Measurements from ENCODE around the gene SLC44A3. TPM values are rescaled to one million over a fixed set of nuclear protein-coding genes. Genes with fewer than 3 reads are reported as not detected.

The SLC44A3 gene, protein sequence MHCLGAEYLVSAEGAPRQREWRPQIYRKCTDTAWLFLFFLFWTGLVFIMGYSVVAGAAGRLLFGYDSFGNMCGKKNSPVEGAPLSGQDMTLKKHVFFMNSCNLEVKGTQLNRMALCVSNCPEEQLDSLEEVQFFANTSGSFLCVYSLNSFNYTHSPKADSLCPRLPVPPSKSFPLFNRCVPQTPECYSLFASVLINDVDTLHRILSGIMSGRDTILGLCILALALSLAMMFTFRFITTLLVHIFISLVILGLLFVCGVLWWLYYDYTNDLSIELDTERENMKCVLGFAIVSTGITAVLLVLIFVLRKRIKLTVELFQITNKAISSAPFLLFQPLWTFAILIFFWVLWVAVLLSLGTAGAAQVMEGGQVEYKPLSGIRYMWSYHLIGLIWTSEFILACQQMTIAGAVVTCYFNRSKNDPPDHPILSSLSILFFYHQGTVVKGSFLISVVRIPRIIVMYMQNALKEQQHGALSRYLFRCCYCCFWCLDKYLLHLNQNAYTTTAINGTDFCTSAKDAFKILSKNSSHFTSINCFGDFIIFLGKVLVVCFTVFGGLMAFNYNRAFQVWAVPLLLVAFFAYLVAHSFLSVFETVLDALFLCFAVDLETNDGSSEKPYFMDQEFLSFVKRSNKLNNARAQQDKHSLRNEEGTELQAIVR
- 13.1 and 14.6 TPM in 2 replicates for total RNA-seq

DNA sequence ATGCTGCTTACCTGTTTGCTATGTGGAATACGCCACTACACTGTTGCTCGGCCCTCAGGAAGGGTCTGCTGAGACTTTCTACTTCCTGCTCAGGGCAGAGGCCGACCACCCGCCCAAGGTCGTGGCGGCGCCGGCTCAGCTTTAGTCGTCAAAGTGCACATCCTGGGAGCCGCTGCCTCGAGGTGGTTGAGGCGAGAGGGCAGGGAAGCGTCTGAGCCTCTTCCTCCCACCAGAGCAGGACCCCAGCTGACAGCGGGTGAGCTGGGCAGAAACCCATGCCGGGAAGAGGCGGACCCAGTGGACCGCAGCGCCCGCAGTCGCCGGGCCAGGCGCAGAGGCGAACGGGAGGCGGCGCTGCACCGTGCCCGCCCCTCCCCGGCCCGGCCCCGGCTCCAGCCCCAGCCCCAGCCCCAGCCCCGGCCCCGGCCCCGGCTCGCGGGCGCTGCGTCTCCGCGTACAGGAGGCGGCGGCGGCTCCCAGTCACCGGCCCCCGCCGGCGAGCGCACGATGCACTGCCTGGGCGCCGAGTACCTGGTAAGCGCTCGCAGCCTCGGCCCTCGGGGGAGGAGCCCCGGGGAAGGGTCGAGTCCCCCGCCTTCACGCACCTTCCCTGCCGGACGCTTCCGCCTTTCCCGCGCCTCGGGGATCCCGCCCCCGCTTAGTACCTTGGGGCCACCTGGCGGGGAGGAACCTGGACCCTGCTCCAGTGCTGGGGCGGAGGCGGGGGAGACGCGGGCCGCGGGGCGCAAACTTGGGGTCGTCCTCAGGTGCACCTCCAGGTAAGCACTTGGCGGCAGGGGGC lies at the start of gene SLC44A3:
SLC44A3 (plus strand) TSS at position 413 of the 802 bp plus-strand sequence; CDS start at position 508, 95 bp downstream.
- TF ChIP-seq, protein P1, sequence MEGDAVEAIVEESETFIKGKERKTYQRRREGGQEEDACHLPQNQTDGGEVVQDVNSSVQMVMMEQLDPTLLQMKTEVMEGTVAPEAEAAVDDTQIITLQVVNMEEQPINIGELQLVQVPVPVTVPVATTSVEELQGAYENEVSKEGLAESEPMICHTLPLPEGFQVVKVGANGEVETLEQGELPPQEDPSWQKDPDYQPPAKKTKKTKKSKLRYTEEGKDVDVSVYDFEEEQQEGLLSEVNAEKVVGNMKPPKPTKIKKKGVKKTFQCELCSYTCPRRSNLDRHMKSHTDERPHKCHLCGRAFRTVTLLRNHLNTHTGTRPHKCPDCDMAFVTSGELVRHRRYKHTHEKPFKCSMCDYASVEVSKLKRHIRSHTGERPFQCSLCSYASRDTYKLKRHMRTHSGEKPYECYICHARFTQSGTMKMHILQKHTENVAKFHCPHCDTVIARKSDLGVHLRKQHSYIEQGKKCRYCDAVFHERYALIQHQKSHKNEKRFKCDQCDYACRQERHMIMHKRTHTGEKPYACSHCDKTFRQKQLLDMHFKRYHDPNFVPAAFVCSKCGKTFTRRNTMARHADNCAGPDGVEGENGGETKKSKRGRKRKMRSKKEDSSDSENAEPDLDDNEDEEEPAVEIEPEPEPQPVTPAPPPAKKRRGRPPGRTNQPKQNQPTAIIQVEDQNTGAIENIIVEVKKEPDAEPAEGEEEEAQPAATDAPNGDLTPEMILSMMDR (IDR thresholded peaks at IDR 0.05; ENCODE audit: insufficient read depth, low read length, poor library complexity, severe bottlenecking) = peak; percentile 29
- Histone ChIP-seq H3K36me3 (ENCODE audit: control insufficient read depth, insufficient read depth, low read length) (no peaks in the 10 kb centered on the region), H3K4me3 (ENCODE audit: low read depth, low read length) (peak within 1 kb of the TSS; percentile 64), H3K27me3 (ENCODE audit: control insufficient read depth, insufficient read depth, low read length) (no peaks in the 10 kb centered on the region)
- no peak for DNase-seq (ENCODE audit: low read depth)

DNA sequence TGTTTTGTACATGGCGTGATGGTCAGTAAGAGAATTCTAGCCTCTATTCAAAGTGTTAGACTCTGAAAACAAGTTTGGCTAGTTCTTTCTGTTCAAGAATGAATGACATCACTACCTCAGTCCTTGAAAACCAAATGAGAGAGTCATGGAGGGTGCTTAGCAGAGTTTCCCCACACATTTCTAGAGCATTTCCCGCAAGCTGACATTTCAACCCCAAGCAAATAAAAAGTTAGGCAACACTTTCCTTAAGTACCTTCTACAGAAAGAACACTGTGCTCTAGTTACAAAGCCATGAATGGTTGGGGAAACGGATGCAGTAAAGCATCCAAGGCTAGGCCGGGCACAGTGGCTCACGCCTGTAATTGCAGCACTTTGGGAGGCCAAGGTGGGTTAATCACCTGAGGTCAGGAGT lies 47.9 kb upstream of the SLC44A3 start:
- no peaks in the 10 kb centered on the region for H3K36me3 ChIP-seq (ENCODE audit: control insufficient read depth, insufficient read depth, low read length)
- DNase-seq (ENCODE audit: low read depth) = no peak
- H3K27me3 ChIP-seq (ENCODE audit: control insufficient read depth, insufficient read depth, low read length) = no peaks in the 10 kb centered on the region
- no peak overlapping the region for H3K4me3 ChIP-seq (ENCODE audit: low read depth, low read length)
- TF ChIP-seq, protein P1 (IDR thresholded peaks at IDR 0.05; ENCODE audit: insufficient read depth, low read length, poor library complexity, severe bottlenecking) = no peak

- H3K4me3 ChIP-seq (ENCODE audit: low read depth, low read length) = no peak overlapping the region
- TF ChIP-seq, protein P1 (IDR thresholded peaks at IDR 0.05; ENCODE audit: insufficient read depth, low read length, poor library complexity, severe bottlenecking) = no peak
- no peaks in the 10 kb centered on the region for H3K27me3 ChIP-seq (ENCODE audit: control insufficient read depth, insufficient read depth, low read length)
- H3K36me3 ChIP-seq (ENCODE audit: control insufficient read depth, insufficient read depth, low read length) = no peaks in the 10 kb centered on the region
- DNase-seq (ENCODE audit: low read depth) = no peak
These were observed 47.3 kb upstream of the SLC44A3 start for GRCh38 chr1:94772845-94773244.

- TF ChIP-seq, protein P1 (IDR thresholded peaks at IDR 0.05; ENCODE audit: insufficient read depth, low read length, poor library complexity, severe bottlenecking) = no peak
- DNase-seq (ENCODE audit: low read depth) = no peak
- Histone ChIP-seq H3K4me3 (ENCODE audit: low read depth, low read length) (no peak overlapping the region), H3K27me3 (ENCODE audit: control insufficient read depth, insufficient read depth, low read length) (no peaks in the 10 kb centered on the region), H3K36me3 (ENCODE audit: control insufficient read depth, insufficient read depth, low read length) (no peaks in the 10 kb centered on the region)
These were observed 46.8 kb upstream of the SLC44A3 start for GRCh38 chr1:94773296-94773809.

DNA sequence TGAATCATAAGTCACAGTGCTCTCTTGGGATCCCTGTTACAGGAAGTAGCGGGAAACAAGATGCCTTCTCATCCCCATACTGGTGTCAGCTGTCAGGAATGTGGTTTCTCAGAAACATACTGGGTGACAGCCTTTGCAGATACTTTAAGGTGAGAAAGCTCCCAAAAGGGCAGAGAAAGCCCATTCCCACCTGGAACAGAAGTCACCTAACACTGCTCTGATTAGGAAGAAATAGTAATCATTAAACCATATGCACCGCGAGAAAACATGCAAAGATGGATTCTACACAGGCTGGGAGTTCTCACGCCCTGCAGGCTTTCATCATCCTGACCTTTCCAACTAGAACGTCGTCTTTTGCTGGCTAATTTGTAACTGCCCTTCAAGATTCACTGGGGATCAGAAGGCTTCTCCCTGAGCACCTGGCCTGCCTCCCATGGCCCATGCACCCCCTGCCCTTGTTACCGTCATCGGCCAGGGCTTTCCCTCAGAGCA lies 46.2 kb upstream of the SLC44A3 start:
- Histone ChIP-seq H3K4me3 (ENCODE audit: low read depth, low read length) (no peak overlapping the region), H3K36me3 (ENCODE audit: control insufficient read depth, insufficient read depth, low read length) (no peaks in the 10 kb centered on the region), H3K27me3 (ENCODE audit: control insufficient read depth, insufficient read depth, low read length) (no peaks in the 10 kb centered on the region)
- peak; percentile 83 for DNase-seq (ENCODE audit: low read depth)
- TF ChIP-seq, protein P1 (IDR thresholded peaks at IDR 0.05; ENCODE audit: insufficient read depth, low read length, poor library complexity, severe bottlenecking) = no peak
